ENCODE data around the gene CDON. TPM values are rescaled to one million over a fixed set of nuclear protein-coding genes. Genes with fewer than 3 reads are reported as not detected.

Gene CDON
- total RNA-seq, 1 donor from 2014 or later: 71.3 TPM

DNA sequence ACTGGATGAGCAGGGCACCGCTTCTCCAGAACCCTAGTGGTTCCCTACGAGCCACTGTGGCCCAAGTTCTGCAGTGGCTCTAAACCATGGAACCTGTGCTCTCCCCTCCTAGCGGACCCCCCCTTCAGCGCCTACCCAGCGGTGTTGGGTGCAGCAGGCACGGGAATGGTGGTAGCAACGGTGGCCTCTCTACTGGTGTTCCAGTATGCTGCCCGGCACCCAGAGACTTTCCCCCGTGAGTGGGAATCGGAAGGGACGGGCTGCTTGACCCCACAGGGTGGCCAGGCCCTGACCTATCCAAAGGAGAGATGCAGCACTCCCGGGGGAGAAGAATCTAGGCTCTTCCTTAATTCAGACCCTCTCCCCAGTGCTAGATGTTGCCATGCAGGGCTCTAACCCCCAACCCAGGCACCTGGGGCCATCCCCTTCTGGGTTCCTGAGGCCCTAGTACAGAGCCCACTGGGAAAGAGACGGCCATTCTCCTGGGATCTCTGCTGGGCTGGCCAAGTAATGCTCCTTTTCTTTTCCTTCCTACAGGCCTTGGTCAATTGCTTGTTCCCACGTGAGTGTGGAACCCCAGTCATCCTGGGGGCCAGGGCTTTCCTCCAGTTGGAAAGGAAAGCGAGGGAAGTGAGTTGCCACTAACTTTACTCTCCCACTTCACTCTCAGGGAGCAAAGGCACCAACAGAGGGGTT is 107.6 kb downstream of the CDON start:
- H3K27me3 Mint-ChIP-seq (ENCODE audit: insufficient read depth, low read depth): peaks cover 16% of the 10 kb centered on the region
- Histone ChIP-seq H3K9ac (no peak overlapping the region), H3K4me3 (no peak overlapping the region), H4K20me1 (ENCODE audit: low read depth) (no peaks in the 10 kb centered on the region), H3K4me2 (no peak overlapping the region), H3F3A (ENCODE audit: low read depth) (no peaks in the 10 kb centered on the region), H3K36me3 (peaks cover 5% of the 10 kb centered on the region), H3K4me1 (peaks cover 5% of the 10 kb centered on the region), H3K79me2 (ENCODE audit: low read depth) (no peaks in the 10 kb centered on the region), H3K27me3 (no peaks in the 10 kb centered on the region), H2AFZ (replicated peaks) (no peak overlapping the region), H3K9me3 (ENCODE audit: low read depth) (no peaks in the 10 kb centered on the region), H3K27ac (no peak overlapping the region)
- no peak for DNase-seq (ENCODE audit: low spot score)
- H3K36me3 Mint-ChIP-seq: peaks cover 31% of the 10 kb centered on the region
- peaks cover 21% of the 10 kb centered on the region for H3K4me1 Mint-ChIP-seq
- no peak overlapping the region for H3K27ac Mint-ChIP-seq
- no peak for TF ChIP-seq EZH2phosphoT487 (IDR thresholded peaks at IDR 0.05)
- no peak for TF ChIP-seq EZH2 (IDR thresholded peaks at IDR 0.05)
- TF ChIP-seq, protein P1, sequence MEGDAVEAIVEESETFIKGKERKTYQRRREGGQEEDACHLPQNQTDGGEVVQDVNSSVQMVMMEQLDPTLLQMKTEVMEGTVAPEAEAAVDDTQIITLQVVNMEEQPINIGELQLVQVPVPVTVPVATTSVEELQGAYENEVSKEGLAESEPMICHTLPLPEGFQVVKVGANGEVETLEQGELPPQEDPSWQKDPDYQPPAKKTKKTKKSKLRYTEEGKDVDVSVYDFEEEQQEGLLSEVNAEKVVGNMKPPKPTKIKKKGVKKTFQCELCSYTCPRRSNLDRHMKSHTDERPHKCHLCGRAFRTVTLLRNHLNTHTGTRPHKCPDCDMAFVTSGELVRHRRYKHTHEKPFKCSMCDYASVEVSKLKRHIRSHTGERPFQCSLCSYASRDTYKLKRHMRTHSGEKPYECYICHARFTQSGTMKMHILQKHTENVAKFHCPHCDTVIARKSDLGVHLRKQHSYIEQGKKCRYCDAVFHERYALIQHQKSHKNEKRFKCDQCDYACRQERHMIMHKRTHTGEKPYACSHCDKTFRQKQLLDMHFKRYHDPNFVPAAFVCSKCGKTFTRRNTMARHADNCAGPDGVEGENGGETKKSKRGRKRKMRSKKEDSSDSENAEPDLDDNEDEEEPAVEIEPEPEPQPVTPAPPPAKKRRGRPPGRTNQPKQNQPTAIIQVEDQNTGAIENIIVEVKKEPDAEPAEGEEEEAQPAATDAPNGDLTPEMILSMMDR (IDR thresholded peaks at IDR 0.05): no peak
- H3K4me3 Mint-ChIP-seq: no peak overlapping the region
- H3K9me3 Mint-ChIP-seq: no peaks in the 10 kb centered on the region

DNA sequence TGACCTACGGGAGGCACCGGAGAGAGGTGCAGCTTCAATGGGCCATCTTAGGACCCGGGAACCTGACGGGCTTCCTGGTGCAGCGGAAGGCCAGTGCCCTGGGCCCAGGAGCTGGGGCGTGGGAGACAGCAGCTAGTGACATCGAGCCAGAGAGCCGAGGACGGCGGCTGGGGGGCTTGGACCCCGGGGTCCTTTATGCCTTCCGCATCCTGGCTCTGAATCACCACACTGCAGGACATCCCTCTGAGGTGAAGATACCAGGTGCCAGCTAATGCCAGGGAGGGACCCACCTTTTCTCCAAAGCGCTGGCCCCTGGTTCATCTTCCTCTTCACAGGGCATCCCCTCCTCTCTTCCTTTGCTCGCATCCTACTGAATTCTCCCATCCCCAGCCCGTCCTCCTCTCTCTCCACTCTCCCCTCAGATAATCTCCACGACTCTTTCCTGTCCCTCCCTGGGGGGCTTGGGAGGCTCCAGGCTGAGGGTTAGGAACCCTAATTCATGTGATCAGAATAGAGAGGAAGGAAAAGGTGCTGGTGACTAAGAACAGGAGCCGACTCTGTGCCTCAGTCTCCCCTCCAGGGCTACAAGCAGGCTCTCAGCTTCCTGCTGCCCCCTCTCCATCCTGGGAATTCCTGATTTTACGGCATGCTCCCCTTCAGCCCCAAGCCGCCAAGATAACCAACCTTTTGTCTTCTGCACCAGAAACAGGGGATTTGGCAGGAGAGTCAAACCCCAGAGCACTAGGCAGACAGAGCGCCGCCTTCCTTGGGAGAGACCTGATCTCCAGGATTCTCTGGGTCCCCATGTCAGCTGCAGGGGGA is 108.3 kb downstream of the CDON start:
- Mint-ChIP-seq H3K36me3 (peaks cover 27% of the 10 kb centered on the region), H3K27ac (no peak overlapping the region)

DNA sequence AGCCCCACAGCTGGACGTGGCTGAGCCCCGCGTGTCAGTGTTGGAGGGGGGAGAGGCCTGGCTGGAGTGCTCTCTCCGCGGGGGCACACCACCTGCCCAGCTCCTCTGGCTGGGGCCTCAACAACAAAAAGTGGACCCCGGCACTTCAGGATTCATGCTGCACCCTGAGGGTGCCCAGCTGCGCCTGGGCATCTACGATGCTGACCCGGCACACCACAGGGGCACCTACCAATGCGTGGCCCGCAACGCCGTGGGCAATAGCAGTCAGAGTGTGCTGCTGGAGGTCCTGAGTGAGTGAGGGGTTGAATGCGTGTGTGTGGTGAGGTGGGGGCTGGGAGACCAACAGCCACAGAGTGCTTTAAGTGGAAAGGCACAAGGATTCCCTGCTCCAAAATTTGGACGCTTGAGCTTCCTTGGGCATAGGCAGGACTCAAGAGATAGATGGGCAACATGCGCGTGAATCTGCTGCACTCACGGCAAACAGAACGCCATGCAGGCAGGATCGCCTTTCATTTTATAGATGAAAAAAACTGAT is 109.2 kb downstream of the CDON start:
- H2AFZ ChIP-seq (replicated peaks): no peak overlapping the region
- H3K27me3 ChIP-seq: no peaks in the 10 kb centered on the region
- no peak overlapping the region for H3K9ac ChIP-seq
- H3F3A ChIP-seq (ENCODE audit: low read depth): no peaks in the 10 kb centered on the region
- H3K4me3 Mint-ChIP-seq: no peak overlapping the region
- peaks cover 28% of the 10 kb centered on the region for H3K36me3 Mint-ChIP-seq
- no peaks in the 10 kb centered on the region for H3K36me3 ChIP-seq
- H3K4me2 ChIP-seq: no peak overlapping the region
- no peak overlapping the region for H3K4me3 ChIP-seq
- TF ChIP-seq, protein P1 (IDR thresholded peaks at IDR 0.05): no peak
- TF ChIP-seq EZH2phosphoT487 (IDR thresholded peaks at IDR 0.05): no peak
- H3K9me3 ChIP-seq (ENCODE audit: low read depth): no peaks in the 10 kb centered on the region
- no peak for DNase-seq (ENCODE audit: low spot score)
- peak overlapping the region; percentile 23 for H3K27ac Mint-ChIP-seq
- no peak overlapping the region for H3K27ac ChIP-seq
- H3K4me1 Mint-ChIP-seq: peaks cover 24% of the 10 kb centered on the region
- peaks cover 16% of the 10 kb centered on the region for H3K27me3 Mint-ChIP-seq (ENCODE audit: insufficient read depth, low read depth)
- no peaks in the 10 kb centered on the region for H3K79me2 ChIP-seq (ENCODE audit: low read depth)
- H4K20me1 ChIP-seq (ENCODE audit: low read depth): no peaks in the 10 kb centered on the region
- H3K4me1 ChIP-seq: peaks cover 5% of the 10 kb centered on the region
- no peaks in the 10 kb centered on the region for H3K9me3 Mint-ChIP-seq

More for the DNA sequence above, 108.3 kb downstream of the CDON start:
- no peaks in the 10 kb centered on the region for H3K9me3 Mint-ChIP-seq
- TF ChIP-seq EZH2 (IDR thresholded peaks at IDR 0.05) (no peak), EZH2phosphoT487 (IDR thresholded peaks at IDR 0.05) (no peak)
- TF ChIP-seq, protein P1 (IDR thresholded peaks at IDR 0.05): no peak
- Histone ChIP-seq H4K20me1 (ENCODE audit: low read depth) (no peaks in the 10 kb centered on the region), H3F3A (ENCODE audit: low read depth) (no peaks in the 10 kb centered on the region), H3K4me1 (peaks cover 5% of the 10 kb centered on the region), H3K4me2 (no peak overlapping the region), H3K36me3 (peaks cover 3% of the 10 kb centered on the region), H3K9me3 (ENCODE audit: low read depth) (no peaks in the 10 kb centered on the region), H3K27ac (no peak overlapping the region), H3K27me3 (no peaks in the 10 kb centered on the region), H3K4me3 (no peak overlapping the region), H3K9ac (no peak overlapping the region), H3K79me2 (ENCODE audit: low read depth) (no peaks in the 10 kb centered on the region), H2AFZ (replicated peaks) (no peak overlapping the region)
- no peak overlapping the region for H3K4me3 Mint-ChIP-seq
- DNase-seq (ENCODE audit: low spot score): no peak
- H3K4me1 Mint-ChIP-seq: peaks cover 22% of the 10 kb centered on the region
- H3K27me3 Mint-ChIP-seq (ENCODE audit: insufficient read depth, low read depth): peaks cover 16% of the 10 kb centered on the region
